Adrenal gland (tissue), 12 donors: ENCODE measurements around the gene METTL13. TPM values are rescaled to one million over a fixed set of nuclear protein-coding genes. Genes with fewer than 3 reads are reported as not detected.

Experiments
- DNase-seq, 7 donors: peaks; one replicate each; pipeline ENCODE4 v3.0.0-alpha.2; 2019 to 2020
- H3K27ac ChIP-seq, 5 donors: fragments of 200-600 bp; sonication (generic) in 4 of 5; 1 replicate in 3 of 5; 2 replicates in 2 of 5; pipeline versions ENCODE4 v1.5.1 to v1.8.0; 2016 to 2020; ENCODE audit warnings: mild to moderate bottlenecking in 1 of 5
- H3K27me3 ChIP-seq: fragments of 200-600 bp; 2 replicates; pipeline ENCODE4 v1.8.0; 2021
- H3K36me3 ChIP-seq, 2 donors: fragments of 200-600 bp; replicated peaks in 1 of 2; 1 replicate in 1 of 2; 2 replicates in 1 of 2; pipeline versions ENCODE4 v1.5.1 to v1.8.0; 2018 to 2022
- H3K4me1 ChIP-seq, 2 donors: fragments of 200-600 bp; replicated peaks in 1 of 2; 1 replicate in 1 of 2; 2 replicates in 1 of 2; pipeline versions ENCODE4 v1.5.1 to v1.8.0; 2018 to 2021
- H3K4me3 ChIP-seq, 4 donors: fragments of 200-600 bp; sonication (generic) in 3 of 4; one replicate each; pipeline ENCODE4 v1.5.1; 2016 to 2018
- H3K9me3 ChIP-seq, 3 donors: fragments of 200-600 bp; sonication (generic) in 1 of 3; replicated peaks in 1 of 3; 1 replicate in 2 of 3; 2 replicates in 1 of 3; pipeline versions ENCODE4 v1.5.1 to v1.8.0; 2016 to 2021
- POLR2A ChIP-seq, 2 donors: fragments of 450-650 bp; IDR thresholded peaks; one replicate each; pipeline ENCODE4 v1.6.1; 2017; ENCODE audit warnings: antibody characterized with exemption in 2 of 2, mild to moderate bottlenecking in 2 of 2, moderate library complexity in 1 of 2
- WGBS, 4 donors: extraction: QIAGEN DNeasy Blood & Tissue Kit in 2 of 4; methylation state at CpG; one replicate each; pipeline versions ENCODE4 v1.1.5 to v1.1.7; 2013 to 2017; 5-methylcytosine and 5-hydroxymethylcytosine counted together
- intact Hi-C, 2 donors: fragments of 100-400 bp; cut with DNase I; formaldehyde crosslinking; loops; one replicate each; pipeline versions ENCODE4 v1.14.1 to v1.15.0; 2022 to 2023
- polyA plus RNA-seq, 3 donors: library from polyadenylated mRNA; stranded (reverse); fragments of 200-250 nt in 2 of 3; fragments of 350-450 nt in 1 of 3; fragmentation: Illumina TruSeq in 1 of 3; extraction: RNeasy Lipid Tissue Mini Kit (QIAGEN cat#74804) in 1 of 3; gene quantifications; one replicate each; pipeline ENCODE4 v1.2.3, GENCODE V29; 2013 to 2014
- total RNA-seq, 9 donors: library from RNA; depleted of rRNA in 4 of 9; stranded (reverse); fragments of >200 nt in 4 of 9; fragments of 120-200 nt in 1 of 9; fragmentation: NEBNext Ultra II Directional in 1 of 9; extraction: Animal tissue kit (Norgen Biotek cat#: 25700) in 1 of 9; gene quantifications; one replicate each; pipeline versions ENCODE4 v1.1.0 to v1.2.4, GENCODE V29; 2013 to 2023
- TF ChIP-seq, protein P1 (sequence below), 6 experiments: fragments of 450-650 bp in 4 of 6; fragments of 200-600 bp in 2 of 6; sonication (generic) in 1 of 6; IDR thresholded peaks; 1 replicate in 5 of 6; 2 replicates in 1 of 6; pipeline versions ENCODE4 v1.5.1 to v1.8.0; 2016 to 2021; ENCODE audit warnings: antibody characterized with exemption in 6 of 6, mild to moderate bottlenecking in 2 of 6, moderate library complexity in 1 of 6
- donor health status: healthy with polysubstance abuse.
- donor health status: Bipolar disorder and iron deficiency.
- donor health status: DM: yes; HTN: yes; CAD: no.
- donor health status: DM: no; HTN: no; CAD: no.
- donor health status: DM: no; HTN: no; CAD: no.
- donor health status: DM: yes; HTN: yes; CAD: no.

METTL13 gene
- total and polyA plus RNA-seq, 12 donors, result 9.6 to 38.3 (median 29.6) TPM

GRCh38 chr1:171811672-171812071 is 30.2 kb downstream of the METTL13 start:
- H3K27me3 ChIP-seq, result no peaks in the 10 kb centered on the region
- no peak for DNase-seq
- no peak overlapping the region for H3K4me3 ChIP-seq
- no peak overlapping the region for H3K27ac ChIP-seq
- intact Hi-C loops, result no loop called here
- H3K9me3 ChIP-seq, result no peaks in the 10 kb centered on the region
- no peak for TF ChIP-seq POLR2A (IDR thresholded peaks at IDR 0.05)
- TF ChIP-seq, protein P1, sequence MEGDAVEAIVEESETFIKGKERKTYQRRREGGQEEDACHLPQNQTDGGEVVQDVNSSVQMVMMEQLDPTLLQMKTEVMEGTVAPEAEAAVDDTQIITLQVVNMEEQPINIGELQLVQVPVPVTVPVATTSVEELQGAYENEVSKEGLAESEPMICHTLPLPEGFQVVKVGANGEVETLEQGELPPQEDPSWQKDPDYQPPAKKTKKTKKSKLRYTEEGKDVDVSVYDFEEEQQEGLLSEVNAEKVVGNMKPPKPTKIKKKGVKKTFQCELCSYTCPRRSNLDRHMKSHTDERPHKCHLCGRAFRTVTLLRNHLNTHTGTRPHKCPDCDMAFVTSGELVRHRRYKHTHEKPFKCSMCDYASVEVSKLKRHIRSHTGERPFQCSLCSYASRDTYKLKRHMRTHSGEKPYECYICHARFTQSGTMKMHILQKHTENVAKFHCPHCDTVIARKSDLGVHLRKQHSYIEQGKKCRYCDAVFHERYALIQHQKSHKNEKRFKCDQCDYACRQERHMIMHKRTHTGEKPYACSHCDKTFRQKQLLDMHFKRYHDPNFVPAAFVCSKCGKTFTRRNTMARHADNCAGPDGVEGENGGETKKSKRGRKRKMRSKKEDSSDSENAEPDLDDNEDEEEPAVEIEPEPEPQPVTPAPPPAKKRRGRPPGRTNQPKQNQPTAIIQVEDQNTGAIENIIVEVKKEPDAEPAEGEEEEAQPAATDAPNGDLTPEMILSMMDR (IDR thresholded peaks at IDR 0.05), result no peak
- peaks cover 0 to 7% of the 10 kb centered on the region in 2 donors for H3K4me1 ChIP-seq
- H3K36me3 ChIP-seq, result no peaks in the 10 kb centered on the region

DNA sequence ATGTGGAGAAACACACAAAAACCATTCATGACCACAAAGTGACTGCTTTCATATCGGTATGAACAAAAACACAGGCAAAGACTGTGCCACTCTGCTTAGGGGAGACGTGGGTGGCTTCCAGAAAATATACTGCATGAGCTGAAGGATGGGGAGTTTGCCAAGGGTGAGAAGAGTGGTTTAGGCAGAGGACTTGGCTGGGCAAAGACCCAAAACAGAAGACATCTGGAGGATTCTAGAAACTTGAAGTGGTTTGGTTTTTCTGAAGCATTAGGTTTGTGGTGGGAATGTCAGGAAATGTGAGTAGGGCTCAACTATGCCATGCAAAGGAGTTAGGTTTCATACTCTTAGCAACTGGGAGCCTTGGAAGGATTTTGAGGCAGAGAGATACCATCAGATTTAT is 33.2 kb downstream of the METTL13 start:
- no peak overlapping the region for H3K27ac ChIP-seq
- DNase-seq, result no peak
- no peaks in the 10 kb centered on the region for H3K36me3 ChIP-seq
- H3K4me1 ChIP-seq, result peaks cover 12 to 27% of the 10 kb centered on the region in 2 donors
- no peaks in the 10 kb centered on the region for H3K9me3 ChIP-seq
- H3K27me3 ChIP-seq, result no peaks in the 10 kb centered on the region
- no peak for TF ChIP-seq POLR2A (IDR thresholded peaks at IDR 0.05)
- TF ChIP-seq, protein P1 (IDR thresholded peaks at IDR 0.05), result no peak
- 58 to 63% (median 59%) methylated on average over 2 of the region's 2 CpGs for WGBS, 4 donors
- H3K4me3 ChIP-seq, result no peak overlapping the region
- intact Hi-C loops, result no loop called here

GRCh38 chr1:171816300-171816901 is 34.9 kb downstream of the METTL13 start:
- H3K9me3 ChIP-seq, result no peaks in the 10 kb centered on the region
- TF ChIP-seq, protein P1 (IDR thresholded peaks at IDR 0.05), result no peak
- no peak for TF ChIP-seq POLR2A (IDR thresholded peaks at IDR 0.05)
- H3K4me3 ChIP-seq, result no peak overlapping the region
- H3K36me3 ChIP-seq, result no peaks in the 10 kb centered on the region
- WGBS, 4 donors, result 92 to 94% (median 93%) methylated on average over 3 of the region's 3 CpGs
- intact Hi-C loops, result no loop called here
- H3K4me1 ChIP-seq, result peaks cover 12 to 27% of the 10 kb centered on the region in 2 donors
- DNase-seq, result no peak
- peak overlapping the region in 2 of 5 donors; percentile 75 to 77 for H3K27ac ChIP-seq
- no peaks in the 10 kb centered on the region for H3K27me3 ChIP-seq

DNA sequence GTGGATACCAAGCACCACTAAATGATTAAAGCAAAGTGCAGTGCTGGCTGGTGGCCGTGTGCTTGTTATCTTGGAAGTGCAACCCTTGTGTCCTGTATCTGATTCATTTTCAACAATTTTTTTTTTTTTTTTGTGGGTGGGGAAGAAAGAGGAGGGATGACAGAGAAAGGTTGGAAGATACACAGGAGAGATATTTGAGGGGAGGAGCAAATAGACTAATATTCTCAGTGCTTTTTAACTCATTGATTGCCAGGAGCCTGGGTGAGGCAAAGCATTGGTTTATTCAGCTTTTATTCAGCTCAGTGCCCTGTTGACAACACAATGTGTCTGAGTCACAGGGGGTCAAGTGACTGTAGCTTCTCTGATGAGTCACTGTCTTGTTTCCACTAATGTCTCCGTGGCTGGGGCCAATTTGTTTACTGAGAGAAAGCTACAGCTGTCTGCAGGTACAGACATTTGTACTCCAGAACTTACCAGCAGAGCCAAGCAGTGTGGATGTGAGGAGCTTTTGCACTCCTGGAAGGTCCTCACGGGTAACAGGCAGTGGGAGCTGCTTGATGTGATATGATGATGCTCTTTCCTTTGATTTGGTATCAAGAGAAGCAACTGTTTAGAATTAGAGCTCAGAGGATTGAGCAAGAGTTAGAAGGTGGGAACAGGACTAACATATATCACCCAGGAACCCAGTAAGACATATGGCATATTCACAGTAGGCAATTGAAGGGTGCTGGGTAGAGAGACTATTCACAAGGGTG is 36.2 kb downstream of the METTL13 start:
- DNase-seq, result peak; percentile 74 to 89 (median 87)
- Histone ChIP-seq H3K27me3 (no peaks in the 10 kb centered on the region), H3K27ac (peak overlapping the region in 4 of 5 donors; percentile 2 to 77 (median 64)), H3K9me3 (no peaks in the 10 kb centered on the region), H3K36me3 (no peaks in the 10 kb centered on the region), H3K4me1 (peaks cover 12 to 27% of the 10 kb centered on the region in 2 donors), H3K4me3 (no peak overlapping the region)
- intact Hi-C loops, result no loop called here
- WGBS, 4 donors, result 15 to 25% (median 20%) methylated on average over 3 of the region's 3 CpGs
- TF ChIP-seq, protein P1 (IDR thresholded peaks at IDR 0.05), result no peak
- TF ChIP-seq POLR2A (IDR thresholded peaks at IDR 0.05), result no peak
